Fibroblast of lung (primary cell): Measurements from ENCODE around the gene IL2RA. TPM values are rescaled to one million over a fixed set of nuclear protein-coding genes. Genes with fewer than 3 reads are reported as not detected.

Source experiments
- DNase-seq, 2 donors: peaks; one replicate each; pipeline versions ENCODE4 v3.0.0 to v3.0.0-alpha.2; 2010; ENCODE audit warnings: low read depth in 2 of 2
- H2AFZ ChIP-seq: 2 replicates; pipeline ENCODE4 v1.5.1; 2012; ENCODE audit warnings: low read length, control low read depth, inconsistent platforms
- H3K27ac ChIP-seq: 2 replicates; pipeline ENCODE4 v1.5.1; 2011; ENCODE audit warnings: low read length, control low read depth; ENCODE audit not compliant: insufficient read depth
- H3K27me3 ChIP-seq: 2 replicates; pipeline ENCODE4 v1.5.1; 2011; ENCODE audit warnings: mild to moderate bottlenecking, low read length; ENCODE audit not compliant: control insufficient read depth, insufficient read depth
- H3K36me3 ChIP-seq: 2 replicates; pipeline ENCODE4 v1.5.1; 2011; ENCODE audit warnings: low read length; ENCODE audit not compliant: control insufficient read depth, insufficient read depth
- H3K4me1 ChIP-seq: 2 replicates; pipeline ENCODE4 v1.5.1; 2011; ENCODE audit warnings: low read length; ENCODE audit not compliant: control insufficient read depth, insufficient read depth; ENCODE audit errors: extremely low read depth
- H3K4me2 ChIP-seq: 2 replicates; pipeline ENCODE4 v1.5.1; 2011; ENCODE audit warnings: low read length, control low read depth; ENCODE audit not compliant: insufficient read depth; ENCODE audit errors: extremely low read depth
- H3K4me3 ChIP-seq, 4 experiments: fragments of 200-600 bp in 1 of 4; sonication (generic) in 1 of 4; replicated peaks in 1 of 4; 2 replicates each; pipeline ENCODE4 v1.5.1; 2011 to 2016; ENCODE audit warnings: low read length in 4 of 4, low read depth in 3 of 4, mild to moderate bottlenecking in 3 of 4, control low read depth in 2 of 4, inconsistent platforms in 1 of 4, mixed read lengths in 1 of 4; ENCODE audit not compliant: insufficient read depth in 1 of 4; ENCODE audit errors: control extremely low read depth in 1 of 4
- H3K79me2 ChIP-seq: 2 replicates; pipeline ENCODE4 v1.5.1; 2012; ENCODE audit warnings: mild to moderate bottlenecking, low read length, inconsistent platforms; ENCODE audit not compliant: control insufficient read depth, insufficient read depth
- H3K9ac ChIP-seq: 2 replicates; pipeline ENCODE4 v1.5.1; 2011; ENCODE audit warnings: mild to moderate bottlenecking, low read length, control low read depth; ENCODE audit not compliant: insufficient read depth
- H3K9me3 ChIP-seq: 2 replicates; pipeline ENCODE4 v1.5.1; 2012; ENCODE audit warnings: low read depth, low read length; ENCODE audit not compliant: control insufficient read depth, insufficient read depth
- H4K20me1 ChIP-seq: 2 replicates; pipeline ENCODE4 v1.5.1; 2011; ENCODE audit warnings: low read length; ENCODE audit not compliant: control insufficient read depth, insufficient read depth; ENCODE audit errors: extremely low read depth
- EZH2 ChIP-seq: IDR thresholded peaks from 2 replicates; pipeline ENCODE4 v1.5.1; 2012; ENCODE audit warnings: low read length, control low read depth, mild to moderate bottlenecking; ENCODE audit errors: missing control alignments
- polyA plus RNA-seq, 2 donors: library from polyadenylated mRNA; depleted of rRNA in 1 of 2; stranded (reverse) in 1 of 2; unstranded in 1 of 2; fragments of >200 nt; gene quantifications; 2 replicates each; pipeline ENCODE4 v1.2.1, GENCODE V29; 2011 to 2012; ENCODE audit warnings: missing spikeins in 1 of 2
- total RNA-seq: library from RNA; depleted of rRNA; stranded (reverse); fragments of >200 nt; gene quantifications from 2 replicates; pipeline ENCODE4 v1.2.1, GENCODE V29; 2014
- TF ChIP-seq, protein P1 (sequence below), 2 donors: IDR thresholded peaks in 1 of 2; conservative IDR thresholded peaks in 1 of 2; 1 replicate in 1 of 2; 2 replicates in 1 of 2; pipeline ENCODE4 v1.5.1; 2011 to 2012; ENCODE audit warnings: low read length in 2 of 2, control low read depth in 1 of 2, inconsistent platforms in 1 of 2, low read depth in 1 of 2, mild to moderate bottlenecking in 1 of 2

Gene IL2RA
- total and polyA plus RNA-seq, 2 donors (not counting 1 experiment from before 2014, with no cell fraction given), result not detected

DNA sequence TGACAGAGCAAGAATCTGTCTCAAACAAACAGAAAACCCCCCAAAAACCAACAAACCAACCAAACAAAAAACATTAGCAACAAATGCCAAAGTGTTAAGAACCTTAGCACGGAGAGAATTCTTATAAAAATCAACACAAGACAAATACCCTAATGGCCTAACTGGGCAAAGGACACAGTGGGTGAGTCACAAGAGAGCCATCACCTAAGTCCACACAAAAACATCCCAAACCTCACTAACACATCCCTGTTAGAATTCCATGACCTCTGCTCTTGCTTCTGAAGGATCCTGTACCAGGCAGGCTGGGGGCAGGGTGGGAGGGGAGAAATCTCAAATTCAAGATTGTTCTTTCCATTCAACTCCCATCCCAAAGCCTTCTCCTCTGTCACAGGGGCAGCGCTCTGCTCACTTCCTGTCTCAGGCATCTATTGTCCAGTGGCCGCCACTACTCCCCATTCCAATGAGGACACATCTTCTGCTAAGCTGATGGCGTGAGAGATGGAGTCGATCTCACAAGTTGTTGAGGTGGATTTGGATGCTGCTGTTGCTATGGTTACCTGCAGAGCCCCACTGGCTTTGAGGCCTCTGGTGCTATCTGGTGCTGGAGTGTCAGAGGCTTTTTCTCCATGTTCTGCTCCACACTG lies 94.0 kb downstream of the IL2RA start:
- Histone ChIP-seq H2AFZ (no peak overlapping the region), H3K36me3 (no peaks in the 10 kb centered on the region), H3K27me3 (no peaks in the 10 kb centered on the region), H3K9me3 (no peaks in the 10 kb centered on the region), H3K79me2 (no peaks in the 10 kb centered on the region), H3K4me2 (no peak overlapping the region), H4K20me1 (no peaks in the 10 kb centered on the region), H3K4me3 (no peak overlapping the region), H3K4me1 (no peaks in the 10 kb centered on the region), H3K9ac (no peak overlapping the region), H3K27ac (no peak overlapping the region)
- DNase-seq, result no peak
- TF ChIP-seq, protein P1, sequence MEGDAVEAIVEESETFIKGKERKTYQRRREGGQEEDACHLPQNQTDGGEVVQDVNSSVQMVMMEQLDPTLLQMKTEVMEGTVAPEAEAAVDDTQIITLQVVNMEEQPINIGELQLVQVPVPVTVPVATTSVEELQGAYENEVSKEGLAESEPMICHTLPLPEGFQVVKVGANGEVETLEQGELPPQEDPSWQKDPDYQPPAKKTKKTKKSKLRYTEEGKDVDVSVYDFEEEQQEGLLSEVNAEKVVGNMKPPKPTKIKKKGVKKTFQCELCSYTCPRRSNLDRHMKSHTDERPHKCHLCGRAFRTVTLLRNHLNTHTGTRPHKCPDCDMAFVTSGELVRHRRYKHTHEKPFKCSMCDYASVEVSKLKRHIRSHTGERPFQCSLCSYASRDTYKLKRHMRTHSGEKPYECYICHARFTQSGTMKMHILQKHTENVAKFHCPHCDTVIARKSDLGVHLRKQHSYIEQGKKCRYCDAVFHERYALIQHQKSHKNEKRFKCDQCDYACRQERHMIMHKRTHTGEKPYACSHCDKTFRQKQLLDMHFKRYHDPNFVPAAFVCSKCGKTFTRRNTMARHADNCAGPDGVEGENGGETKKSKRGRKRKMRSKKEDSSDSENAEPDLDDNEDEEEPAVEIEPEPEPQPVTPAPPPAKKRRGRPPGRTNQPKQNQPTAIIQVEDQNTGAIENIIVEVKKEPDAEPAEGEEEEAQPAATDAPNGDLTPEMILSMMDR (conservative IDR thresholded peaks at IDR 0.05 in 1 of 2, IDR thresholded peaks at IDR 0.05 in 1 of 2; ENCODE audit: low read depth in 1 of 2, low read length in 2 of 2), result no peak
- TF ChIP-seq EZH2, result no peak

DNA sequence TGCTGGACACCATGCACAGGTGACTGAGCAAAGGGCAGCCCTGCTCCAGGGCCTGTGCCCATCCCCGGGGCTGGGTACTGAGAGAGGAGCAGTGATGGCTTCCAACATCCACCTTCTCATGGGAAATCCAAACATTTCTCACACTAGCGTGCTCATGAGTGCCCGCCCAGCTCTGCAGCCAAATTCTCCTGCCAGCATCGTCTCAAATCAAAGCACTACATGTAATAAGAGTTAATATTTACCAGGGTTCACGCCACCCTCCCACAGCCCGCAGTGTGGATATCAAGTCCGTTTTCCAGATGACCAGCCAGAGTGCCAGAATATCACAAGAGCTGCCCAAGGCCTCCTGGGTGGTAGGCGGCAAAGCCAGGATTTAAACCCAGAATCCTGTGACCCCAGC lies 96.9 kb downstream of the IL2RA start:
- Histone ChIP-seq H3K36me3 (no peaks in the 10 kb centered on the region), H3K4me1 (no peaks in the 10 kb centered on the region), H3K27me3 (no peaks in the 10 kb centered on the region), H3K27ac (no peak overlapping the region), H3K9me3 (no peaks in the 10 kb centered on the region), H3K4me2 (no peak overlapping the region), H3K4me3 (no peak overlapping the region), H3K79me2 (no peaks in the 10 kb centered on the region), H3K9ac (no peak overlapping the region), H2AFZ (no peak overlapping the region), H4K20me1 (no peaks in the 10 kb centered on the region)
- no peak for DNase-seq
- TF ChIP-seq, protein P1 (conservative IDR thresholded peaks at IDR 0.05 in 1 of 2, IDR thresholded peaks at IDR 0.05 in 1 of 2; ENCODE audit: low read depth in 1 of 2, low read length in 2 of 2), result no peak
- TF ChIP-seq EZH2, result no peak

DNA sequence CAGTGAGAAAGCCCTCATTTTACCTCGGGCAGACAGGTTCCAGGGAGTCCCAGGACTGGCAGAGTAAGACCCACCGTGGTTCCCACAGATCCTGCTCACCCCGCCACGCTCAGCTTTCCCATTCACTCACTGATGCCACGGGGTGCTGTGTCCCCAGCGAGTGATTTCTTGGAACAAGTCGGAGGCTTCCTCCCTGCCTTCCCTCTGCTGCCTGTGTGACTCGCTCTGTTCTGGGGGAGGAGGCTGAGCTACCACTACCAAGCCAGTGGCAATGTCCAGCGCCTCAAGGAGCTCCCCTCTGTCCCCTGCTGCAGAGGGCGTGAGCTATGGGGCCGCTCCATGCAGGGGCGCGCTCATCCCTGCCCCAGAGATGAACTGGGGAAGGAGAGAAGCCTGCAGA lies 97.4 kb downstream of the IL2RA start:
- Histone ChIP-seq H3K4me2 (no peak overlapping the region), H3K27ac (no peak overlapping the region), H3K27me3 (no peaks in the 10 kb centered on the region), H3K9ac (no peak overlapping the region), H4K20me1 (no peaks in the 10 kb centered on the region), H3K9me3 (no peaks in the 10 kb centered on the region), H3K4me3 (no peak overlapping the region), H3K79me2 (no peaks in the 10 kb centered on the region), H3K4me1 (no peaks in the 10 kb centered on the region), H3K36me3 (no peaks in the 10 kb centered on the region), H2AFZ (no peak overlapping the region)
- TF ChIP-seq EZH2, result no peak
- TF ChIP-seq, protein P1 (conservative IDR thresholded peaks at IDR 0.05 in 1 of 2, IDR thresholded peaks at IDR 0.05 in 1 of 2; ENCODE audit: low read depth in 1 of 2, low read length in 2 of 2), result no peak
- DNase-seq, result no peak
